Measurements from ENCODE around the gene MOB3A.
A peak's percentile ranks its signal among the peaks of the same experiment; 100 is the strongest.

The MOB3A gene

DNA sequence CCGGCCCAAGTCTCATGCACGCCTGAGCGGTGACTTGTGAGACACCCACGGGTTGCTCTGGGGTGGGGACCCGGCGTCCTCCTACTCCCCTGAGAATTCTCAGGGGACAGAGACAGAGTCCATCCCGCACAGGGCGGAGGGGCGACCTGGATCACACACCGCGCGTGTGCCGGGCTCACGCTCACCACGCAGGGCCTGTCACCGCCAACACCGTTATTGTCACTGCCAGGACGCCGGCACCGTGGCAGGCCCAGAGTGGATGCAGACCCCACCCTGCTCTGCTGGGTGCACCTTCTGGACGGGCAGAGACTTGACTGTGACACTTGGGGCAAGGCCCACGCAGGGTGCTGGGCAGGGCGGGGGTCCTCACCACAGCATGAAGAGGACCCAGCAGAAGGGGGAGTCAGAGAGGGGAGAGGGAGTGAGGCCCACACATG lies 16.2 kb downstream of the MOB3A start:
- no peak overlapping the region for H3K18ac ChIP-seq (ENCODE audit: low read length)
- no CpG with 5 or more reads among the region's 23 CpGs for WGBS, 2 donors (ENCODE audit: extremely low coverage in 2 of 2, insufficient read length in 2 of 2, insufficient replicate concordance in 1 of 2)
- H3K27ac ChIP-seq (replicated peaks; ENCODE audit: low read length): no peak overlapping the region
- H3K36me3 ChIP-seq (replicated peaks in 1 of 2; ENCODE audit: control insufficient read depth in 2 of 2, insufficient read depth in 2 of 2, low read length in 2 of 2): peaks cover 26 to 86% of the 10 kb centered on the region in 2 donors
- peaks cover 0 to 2% of the 10 kb centered on the region in 2 donors for H3K9me3 ChIP-seq (replicated peaks in 1 of 2; ENCODE audit: control insufficient read depth in 2 of 2, insufficient read depth in 1 of 2, low read depth in 1 of 2, low read length in 2 of 2)
- DNase-seq (ENCODE audit: low spot score): no peak
- no peak overlapping the region for H2AK5ac ChIP-seq (ENCODE audit: low read depth, low read length)
- no peak overlapping the region for H2BK120ac ChIP-seq (ENCODE audit: low read depth, low read length)
- H3K27me3 ChIP-seq (ENCODE audit: control insufficient read depth in 3 of 3, insufficient read depth in 3 of 3, low read depth in 1 of 3, low read length in 3 of 3): no peaks in the 10 kb centered on the region
- H2BK15ac ChIP-seq (ENCODE audit: low read length): no peak overlapping the region
- H4K91ac ChIP-seq (ENCODE audit: low read depth, low read length, poor library complexity): no peak overlapping the region
- no peak overlapping the region for H3K4me2 ChIP-seq (ENCODE audit: insufficient read depth, low read length, poor library complexity, severe bottlenecking)
- no peak overlapping the region for H3K14ac ChIP-seq (ENCODE audit: low read length)
- H4K8ac ChIP-seq (ENCODE audit: low read depth, low read length): no peak overlapping the region
- H3K4me1 ChIP-seq (ENCODE audit: control insufficient read depth in 2 of 2, insufficient read depth in 1 of 2, low read depth in 1 of 2, low read length in 2 of 2): no peaks in the 10 kb centered on the region
- peak overlapping the region; percentile 70 for H3K9ac ChIP-seq (ENCODE audit: low read depth, low read length, poor library complexity)
- peak overlapping the region in 1 of 2 donors; percentile 27 for H3K4me3 ChIP-seq (ENCODE audit: low read length in 2 of 2)
- H3K4ac ChIP-seq (ENCODE audit: low read length): no peak overlapping the region
- peak overlapping the region; percentile 14 for H2BK12ac ChIP-seq (ENCODE audit: low read length)
- H3K23ac ChIP-seq (ENCODE audit: low read depth, low read length, poor library complexity): no peak overlapping the region
- no peak overlapping the region for H2AFZ ChIP-seq (ENCODE audit: low read length)
- H3K79me1 ChIP-seq (ENCODE audit: low read depth, low read length): peaks cover 6% of the 10 kb centered on the region
- H2BK5ac ChIP-seq (ENCODE audit: low read length): no peak overlapping the region

DNA sequence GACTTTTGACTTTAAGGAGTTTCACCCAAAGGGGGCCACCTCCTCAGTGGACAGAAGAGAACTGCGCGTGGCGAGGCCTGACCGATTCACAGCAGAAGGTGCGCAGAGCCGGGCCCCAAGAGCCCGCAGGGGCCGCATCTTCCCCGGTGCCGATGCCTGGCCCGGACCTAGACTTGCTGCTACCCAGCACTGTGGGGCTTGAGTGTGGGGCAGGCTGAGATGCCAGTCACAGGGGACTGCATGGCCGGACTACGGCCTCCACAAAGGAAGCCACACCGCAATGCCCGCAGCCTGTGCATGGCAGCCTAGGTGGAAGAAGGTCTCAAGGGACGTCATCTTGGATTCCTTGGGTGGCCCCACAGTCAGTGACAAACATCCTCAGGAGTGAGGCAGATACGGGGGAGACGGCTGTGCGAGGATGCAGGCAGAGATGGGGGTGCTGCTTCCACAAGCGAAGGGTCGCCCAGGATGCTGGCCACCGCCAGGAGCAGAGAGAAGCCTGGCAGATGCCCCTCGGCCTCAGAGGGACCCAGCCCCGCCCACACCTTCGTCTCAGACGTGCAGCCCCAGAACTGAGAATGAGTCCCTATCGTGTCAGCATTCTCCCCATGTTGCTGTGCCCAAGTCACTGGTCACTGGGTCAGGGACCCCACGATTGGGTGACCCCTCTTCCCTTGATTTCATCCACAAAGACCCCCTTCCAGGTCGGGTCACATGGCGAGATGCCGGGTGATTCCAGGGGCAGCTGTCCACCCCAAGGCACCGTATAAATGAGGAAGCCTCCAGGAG lies 16.9 kb downstream of the MOB3A start:
- Histone ChIP-seq H3K27ac (replicated peaks; ENCODE audit: low read length) (no peak overlapping the region), H2BK120ac (ENCODE audit: low read depth, low read length) (no peak overlapping the region), H2BK5ac (ENCODE audit: low read length) (no peak overlapping the region), H3K9ac (ENCODE audit: low read depth, low read length, poor library complexity) (no peak overlapping the region), H3K9me3 (replicated peaks in 1 of 2; ENCODE audit: control insufficient read depth in 2 of 2, insufficient read depth in 1 of 2, low read depth in 1 of 2, low read length in 2 of 2) (peaks cover 0 to 2% of the 10 kb centered on the region in 2 donors), H3K4me1 (ENCODE audit: control insufficient read depth in 2 of 2, insufficient read depth in 1 of 2, low read depth in 1 of 2, low read length in 2 of 2) (no peaks in the 10 kb centered on the region), H2BK12ac (ENCODE audit: low read length) (no peak overlapping the region), H4K91ac (ENCODE audit: low read depth, low read length, poor library complexity) (no peak overlapping the region), H3K79me1 (ENCODE audit: low read depth, low read length) (peaks cover 6% of the 10 kb centered on the region), H3K4me3 (ENCODE audit: low read length in 2 of 2) (no peak overlapping the region), H2AK5ac (ENCODE audit: low read depth, low read length) (no peak overlapping the region), H3K27me3 (ENCODE audit: control insufficient read depth in 3 of 3, insufficient read depth in 3 of 3, low read depth in 1 of 3, low read length in 3 of 3) (no peaks in the 10 kb centered on the region), H3K4ac (ENCODE audit: low read length) (no peak overlapping the region), H3K23ac (ENCODE audit: low read depth, low read length, poor library complexity) (no peak overlapping the region), H2AFZ (ENCODE audit: low read length) (no peak overlapping the region), H2BK15ac (ENCODE audit: low read length) (no peak overlapping the region), H3K18ac (ENCODE audit: low read length) (no peak overlapping the region), H3K4me2 (ENCODE audit: insufficient read depth, low read length, poor library complexity, severe bottlenecking) (no peak overlapping the region), H3K14ac (ENCODE audit: low read length) (no peak overlapping the region), H3K36me3 (replicated peaks in 1 of 2; ENCODE audit: control insufficient read depth in 2 of 2, insufficient read depth in 2 of 2, low read length in 2 of 2) (peaks cover 26 to 87% of the 10 kb centered on the region in 2 donors), H4K8ac (ENCODE audit: low read depth, low read length) (no peak overlapping the region)
- no peak for DNase-seq (ENCODE audit: low spot score)
- no CpG with 5 or more reads among the region's 32 CpGs for WGBS, 2 donors (ENCODE audit: extremely low coverage in 2 of 2, insufficient read length in 2 of 2, insufficient replicate concordance in 1 of 2)

GRCh38 chr19:2077833-2078619 lies 18.1 kb downstream of the MOB3A start:
- no peak overlapping the region for H3K4me2 ChIP-seq (ENCODE audit: insufficient read depth, low read length, poor library complexity, severe bottlenecking)
- no peak for DNase-seq (ENCODE audit: low spot score)
- no peak overlapping the region for H3K27ac ChIP-seq (replicated peaks; ENCODE audit: low read length)
- no CpG with 5 or more reads among the region's 44 CpGs for WGBS, 2 donors (ENCODE audit: extremely low coverage in 2 of 2, insufficient read length in 2 of 2, insufficient replicate concordance in 1 of 2)
- H3K4me1 ChIP-seq (ENCODE audit: control insufficient read depth in 2 of 2, insufficient read depth in 1 of 2, low read depth in 1 of 2, low read length in 2 of 2): no peaks in the 10 kb centered on the region
- no peak overlapping the region for H4K91ac ChIP-seq (ENCODE audit: low read depth, low read length, poor library complexity)
- H4K8ac ChIP-seq (ENCODE audit: low read depth, low read length): no peak overlapping the region
- no peak overlapping the region for H2BK120ac ChIP-seq (ENCODE audit: low read depth, low read length)
- no peak overlapping the region for H2AFZ ChIP-seq (ENCODE audit: low read length)
- H3K79me1 ChIP-seq (ENCODE audit: low read depth, low read length): peaks cover 6% of the 10 kb centered on the region
- no peak overlapping the region for H3K23ac ChIP-seq (ENCODE audit: low read depth, low read length, poor library complexity)
- H2AK5ac ChIP-seq (ENCODE audit: low read depth, low read length): no peak overlapping the region
- no peak overlapping the region for H3K4ac ChIP-seq (ENCODE audit: low read length)
- H3K36me3 ChIP-seq (replicated peaks in 1 of 2; ENCODE audit: control insufficient read depth in 2 of 2, insufficient read depth in 2 of 2, low read length in 2 of 2): peaks cover 27 to 89% of the 10 kb centered on the region in 2 donors
- peak overlapping the region; percentile 17 for H2BK15ac ChIP-seq (ENCODE audit: low read length)
- no peaks in the 10 kb centered on the region for H3K27me3 ChIP-seq (ENCODE audit: control insufficient read depth in 3 of 3, insufficient read depth in 3 of 3, low read depth in 1 of 3, low read length in 3 of 3)
- H2BK5ac ChIP-seq (ENCODE audit: low read length): no peak overlapping the region
- H2BK12ac ChIP-seq (ENCODE audit: low read length): no peak overlapping the region
- no peak overlapping the region for H3K9ac ChIP-seq (ENCODE audit: low read depth, low read length, poor library complexity)
- no peak overlapping the region for H3K4me3 ChIP-seq (ENCODE audit: low read length in 2 of 2)
- H3K9me3 ChIP-seq (replicated peaks in 1 of 2; ENCODE audit: control insufficient read depth in 2 of 2, insufficient read depth in 1 of 2, low read depth in 1 of 2, low read length in 2 of 2): peaks cover 0 to 2% of the 10 kb centered on the region in 2 donors
- no peak overlapping the region for H3K14ac ChIP-seq (ENCODE audit: low read length)
- H3K18ac ChIP-seq (ENCODE audit: low read length): peak overlapping the region; percentile 38

DNA sequence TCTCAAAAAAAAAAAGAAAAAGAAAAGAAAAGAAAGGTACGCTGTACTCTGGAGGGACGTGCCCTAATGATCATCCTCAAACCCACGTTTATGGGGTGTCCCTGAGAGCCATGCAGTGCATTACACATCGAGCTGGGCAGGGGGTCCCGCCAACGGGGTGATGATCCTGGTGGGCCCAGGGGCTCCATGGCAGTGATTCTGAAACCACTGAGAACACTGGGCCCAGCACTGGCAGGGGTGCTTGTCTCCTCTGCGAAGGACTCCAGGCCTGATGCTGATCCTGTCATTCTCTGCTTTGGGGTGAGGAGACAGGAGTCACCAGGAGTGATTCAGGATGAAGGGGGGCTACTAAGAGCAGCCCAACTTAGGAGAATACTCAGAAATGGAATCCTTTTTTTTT lies 18.7 kb downstream of the MOB3A start:
- no peak overlapping the region for H3K4me3 ChIP-seq (ENCODE audit: low read length in 2 of 2)
- no peak overlapping the region for H2AFZ ChIP-seq (ENCODE audit: low read length)
- H2BK5ac ChIP-seq (ENCODE audit: low read length): no peak overlapping the region
- H2BK12ac ChIP-seq (ENCODE audit: low read length): no peak overlapping the region
- H3K4ac ChIP-seq (ENCODE audit: low read length): no peak overlapping the region
- no peak overlapping the region for H3K18ac ChIP-seq (ENCODE audit: low read length)
- no peak overlapping the region for H2BK120ac ChIP-seq (ENCODE audit: low read depth, low read length)
- no CpG with 5 or more reads among the region's 7 CpGs for WGBS, 2 donors (ENCODE audit: extremely low coverage in 2 of 2, insufficient read length in 2 of 2, insufficient replicate concordance in 1 of 2)
- H4K91ac ChIP-seq (ENCODE audit: low read depth, low read length, poor library complexity): no peak overlapping the region
- no peak overlapping the region for H3K23ac ChIP-seq (ENCODE audit: low read depth, low read length, poor library complexity)
- H2AK5ac ChIP-seq (ENCODE audit: low read depth, low read length): no peak overlapping the region
- H3K36me3 ChIP-seq (replicated peaks in 1 of 2; ENCODE audit: control insufficient read depth in 2 of 2, insufficient read depth in 2 of 2, low read length in 2 of 2): peaks cover 33 to 89% of the 10 kb centered on the region in 2 donors
- no peak overlapping the region for H3K14ac ChIP-seq (ENCODE audit: low read length)
- no peak overlapping the region for H4K8ac ChIP-seq (ENCODE audit: low read depth, low read length)
- peaks cover 6% of the 10 kb centered on the region for H3K79me1 ChIP-seq (ENCODE audit: low read depth, low read length)
- H3K27ac ChIP-seq (replicated peaks; ENCODE audit: low read length): no peak overlapping the region
- DNase-seq (ENCODE audit: low spot score): no peak
- H3K4me2 ChIP-seq (ENCODE audit: insufficient read depth, low read length, poor library complexity, severe bottlenecking): no peak overlapping the region
- no peak overlapping the region for H2BK15ac ChIP-seq (ENCODE audit: low read length)
- peaks cover 0 to 2% of the 10 kb centered on the region in 2 donors for H3K9me3 ChIP-seq (replicated peaks in 1 of 2; ENCODE audit: control insufficient read depth in 2 of 2, insufficient read depth in 1 of 2, low read depth in 1 of 2, low read length in 2 of 2)
- no peak overlapping the region for H3K9ac ChIP-seq (ENCODE audit: low read depth, low read length, poor library complexity)
- no peaks in the 10 kb centered on the region for H3K4me1 ChIP-seq (ENCODE audit: control insufficient read depth in 2 of 2, insufficient read depth in 1 of 2, low read depth in 1 of 2, low read length in 2 of 2)
- no peaks in the 10 kb centered on the region for H3K27me3 ChIP-seq (ENCODE audit: control insufficient read depth in 3 of 3, insufficient read depth in 3 of 3, low read depth in 1 of 3, low read length in 3 of 3)

Data from neuronal stem cell (in vitro differentiated cells).